Measurements from ENCODE around the gene MYO1D.

- TF ChIP-seq, protein P1, sequence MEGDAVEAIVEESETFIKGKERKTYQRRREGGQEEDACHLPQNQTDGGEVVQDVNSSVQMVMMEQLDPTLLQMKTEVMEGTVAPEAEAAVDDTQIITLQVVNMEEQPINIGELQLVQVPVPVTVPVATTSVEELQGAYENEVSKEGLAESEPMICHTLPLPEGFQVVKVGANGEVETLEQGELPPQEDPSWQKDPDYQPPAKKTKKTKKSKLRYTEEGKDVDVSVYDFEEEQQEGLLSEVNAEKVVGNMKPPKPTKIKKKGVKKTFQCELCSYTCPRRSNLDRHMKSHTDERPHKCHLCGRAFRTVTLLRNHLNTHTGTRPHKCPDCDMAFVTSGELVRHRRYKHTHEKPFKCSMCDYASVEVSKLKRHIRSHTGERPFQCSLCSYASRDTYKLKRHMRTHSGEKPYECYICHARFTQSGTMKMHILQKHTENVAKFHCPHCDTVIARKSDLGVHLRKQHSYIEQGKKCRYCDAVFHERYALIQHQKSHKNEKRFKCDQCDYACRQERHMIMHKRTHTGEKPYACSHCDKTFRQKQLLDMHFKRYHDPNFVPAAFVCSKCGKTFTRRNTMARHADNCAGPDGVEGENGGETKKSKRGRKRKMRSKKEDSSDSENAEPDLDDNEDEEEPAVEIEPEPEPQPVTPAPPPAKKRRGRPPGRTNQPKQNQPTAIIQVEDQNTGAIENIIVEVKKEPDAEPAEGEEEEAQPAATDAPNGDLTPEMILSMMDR (IDR thresholded peaks at IDR 0.05; ENCODE audit: low read length): no peak
- TF ChIP-seq EZH2phosphoT487 (IDR thresholded peaks at IDR 0.05; ENCODE audit: low read length): no peak
Measured at GRCh38 chr17:32689348-32689747, 187.6 kb downstream of the MYO1D start.

Measured in MM.1S (cell line).